AG09309 (cell line): Measurements from ENCODE around the gene PPP2R5E.

ENCODE experiments used
- DNase-seq: peaks from one replicate; pipeline ENCODE4 v3.0.0-alpha.2; 2010; ENCODE audit warnings: low read depth
- H3K4me3 ChIP-seq: 2 replicates; pipeline ENCODE4 v1.5.1; 2011; ENCODE audit warnings: mild to moderate bottlenecking, low read depth, low read length, moderate library complexity; ENCODE audit not compliant: control insufficient read depth
- TF ChIP-seq, protein P1 (sequence below): IDR thresholded peaks from 2 replicates; pipeline ENCODE4 v1.5.1; 2011; ENCODE audit warnings: mild to moderate bottlenecking, low read depth, low read length, inconsistent platforms; ENCODE audit not compliant: insufficient read depth, control insufficient read depth; ENCODE audit errors: missing control alignments

PPP2R5E gene

DNA sequence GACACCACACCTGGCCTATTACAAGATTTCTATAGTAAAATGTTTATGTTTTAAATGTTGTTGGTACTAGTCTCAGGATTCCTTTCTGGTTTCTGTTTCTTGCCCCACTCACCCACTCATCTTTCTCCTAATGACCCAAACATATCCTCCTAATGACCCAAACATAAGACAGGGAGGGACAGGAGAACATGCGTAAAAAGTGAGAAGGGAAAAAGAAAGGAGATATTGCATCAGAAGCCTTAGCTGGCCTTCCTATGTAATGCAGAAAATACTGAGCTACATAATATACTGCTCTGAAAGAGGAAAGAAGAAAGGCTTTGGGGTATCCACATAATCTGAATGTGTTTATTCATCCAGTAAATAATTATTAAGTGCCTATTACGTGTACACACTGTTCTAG is 119.8 kb downstream of the PPP2R5E start:
- TF ChIP-seq, protein P1, sequence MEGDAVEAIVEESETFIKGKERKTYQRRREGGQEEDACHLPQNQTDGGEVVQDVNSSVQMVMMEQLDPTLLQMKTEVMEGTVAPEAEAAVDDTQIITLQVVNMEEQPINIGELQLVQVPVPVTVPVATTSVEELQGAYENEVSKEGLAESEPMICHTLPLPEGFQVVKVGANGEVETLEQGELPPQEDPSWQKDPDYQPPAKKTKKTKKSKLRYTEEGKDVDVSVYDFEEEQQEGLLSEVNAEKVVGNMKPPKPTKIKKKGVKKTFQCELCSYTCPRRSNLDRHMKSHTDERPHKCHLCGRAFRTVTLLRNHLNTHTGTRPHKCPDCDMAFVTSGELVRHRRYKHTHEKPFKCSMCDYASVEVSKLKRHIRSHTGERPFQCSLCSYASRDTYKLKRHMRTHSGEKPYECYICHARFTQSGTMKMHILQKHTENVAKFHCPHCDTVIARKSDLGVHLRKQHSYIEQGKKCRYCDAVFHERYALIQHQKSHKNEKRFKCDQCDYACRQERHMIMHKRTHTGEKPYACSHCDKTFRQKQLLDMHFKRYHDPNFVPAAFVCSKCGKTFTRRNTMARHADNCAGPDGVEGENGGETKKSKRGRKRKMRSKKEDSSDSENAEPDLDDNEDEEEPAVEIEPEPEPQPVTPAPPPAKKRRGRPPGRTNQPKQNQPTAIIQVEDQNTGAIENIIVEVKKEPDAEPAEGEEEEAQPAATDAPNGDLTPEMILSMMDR: no peak
- H3K4me3 ChIP-seq: no peak overlapping the region
- no peak for DNase-seq

DNA sequence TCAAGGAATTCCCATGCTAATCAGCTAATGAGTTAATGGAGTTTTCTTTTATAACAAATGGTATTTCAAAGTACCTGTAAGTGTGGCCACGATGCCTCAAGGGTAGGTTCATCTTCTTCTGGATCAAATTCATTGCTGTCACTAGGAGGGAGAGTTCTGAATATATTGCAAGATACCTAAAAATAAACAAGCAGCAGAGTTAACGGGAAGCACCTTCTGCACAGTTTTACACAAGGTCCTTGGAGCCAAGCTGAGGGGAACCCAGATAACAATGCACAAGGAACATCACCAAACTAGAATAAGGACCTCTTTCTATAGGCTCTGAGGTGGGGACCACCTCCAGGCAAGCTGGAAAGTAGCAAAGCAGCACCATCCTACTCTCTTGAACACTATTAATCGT is 121.3 kb downstream of the PPP2R5E start:
- no peak for DNase-seq
- TF ChIP-seq, protein P1: no peak
- H3K4me3 ChIP-seq: no peak overlapping the region

- H3K4me3 ChIP-seq: no peak overlapping the region
- DNase-seq: no peak
- TF ChIP-seq, protein P1: no peak
Measured at GRCh38 chr14:63421226-63421625, 122.0 kb downstream of the PPP2R5E start.

DNA sequence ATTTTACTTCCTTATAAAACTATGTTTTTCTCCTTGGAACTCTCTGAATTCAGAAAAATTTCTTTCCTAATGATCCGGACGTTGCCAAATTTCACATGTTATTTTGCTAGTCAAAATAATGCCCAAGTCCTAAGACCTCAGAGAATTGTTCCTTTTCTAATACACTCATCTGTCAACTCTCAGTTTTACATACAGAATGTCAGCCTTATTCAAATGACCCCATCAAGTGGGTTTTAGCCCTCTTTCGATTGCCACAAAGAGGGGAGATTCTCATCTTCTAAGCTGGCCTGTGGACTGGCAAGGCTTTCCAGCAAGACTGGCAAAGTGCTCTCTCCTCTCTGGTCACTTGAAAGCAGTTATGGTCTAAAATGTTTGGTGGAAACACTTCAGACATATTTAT is 125.2 kb downstream of the PPP2R5E start:
- H3K4me3 ChIP-seq: no peak overlapping the region
- DNase-seq: no peak
- TF ChIP-seq, protein P1: no peak

DNA sequence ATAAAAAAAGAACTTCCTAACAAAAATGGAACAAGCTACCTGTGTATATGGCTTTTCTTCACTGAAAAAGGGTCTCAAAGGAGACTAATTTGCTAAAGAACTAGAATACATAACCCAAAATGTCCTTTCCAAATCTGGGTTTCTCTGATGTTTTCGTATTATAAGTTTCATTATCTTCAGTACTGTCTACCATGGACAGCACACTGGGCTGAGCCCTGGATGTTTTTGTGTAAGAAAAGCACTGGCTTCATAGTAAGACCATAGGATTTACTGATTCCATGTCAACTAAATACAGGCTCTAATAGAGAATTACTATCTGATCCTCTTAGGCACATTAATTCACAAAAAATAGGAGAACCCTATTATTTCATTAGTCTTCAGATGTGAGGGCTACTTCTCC is 130.2 kb downstream of the PPP2R5E start:
- TF ChIP-seq, protein P1: no peak
- DNase-seq: no peak
- H3K4me3 ChIP-seq: no peak overlapping the region

DNA sequence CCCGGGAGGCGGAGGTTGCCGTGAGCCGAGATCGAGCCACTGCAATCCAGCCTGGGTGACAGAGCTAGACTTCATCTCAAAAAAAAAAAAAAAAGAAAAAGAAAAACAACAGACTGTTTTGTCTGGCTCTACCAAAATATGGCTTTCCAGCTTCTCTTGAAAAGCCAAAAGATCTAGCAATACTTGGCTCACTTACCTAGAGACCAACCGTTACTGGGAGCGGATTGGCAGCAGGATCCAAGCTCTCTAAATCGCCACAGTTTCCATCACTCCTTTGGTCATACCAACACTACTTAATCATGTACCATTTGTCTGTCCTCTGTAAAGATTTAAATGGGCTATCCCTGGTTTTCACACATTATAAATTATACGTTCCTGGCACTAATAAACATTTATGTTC is 136.8 kb downstream of the PPP2R5E start:
- TF ChIP-seq, protein P1: no peak
- no peak overlapping the region for H3K4me3 ChIP-seq

DNA sequence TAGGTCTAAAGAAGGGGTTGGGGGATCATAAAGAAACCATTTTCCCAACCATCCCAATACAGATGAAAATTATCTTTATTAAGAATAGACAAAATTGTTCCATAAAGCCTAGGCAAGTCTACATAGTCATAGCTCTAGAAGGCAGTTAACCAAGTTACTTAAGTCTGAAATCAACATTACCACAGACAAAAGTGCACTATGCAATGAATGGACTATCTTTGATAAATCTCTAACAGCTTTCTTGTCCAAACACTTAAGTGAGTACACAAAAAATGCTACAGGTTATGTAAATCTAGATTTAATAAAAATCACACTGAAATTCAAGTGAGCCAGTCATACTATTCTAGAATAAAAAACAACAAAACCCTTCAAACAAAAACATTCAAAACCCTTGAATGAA is 137.5 kb downstream of the PPP2R5E start:
- no peak overlapping the region for H3K4me3 ChIP-seq
- DNase-seq: no peak
- TF ChIP-seq, protein P1: no peak

More for the DNA sequence above, 136.8 kb downstream of the PPP2R5E start:
- DNase-seq: no peak
